Measurements from ENCODE around the gene JCAD. TPM values are rescaled to one million over a fixed set of nuclear protein-coding genes. Genes with fewer than 3 reads are reported as not detected.

JCAD gene
- total RNA-seq, 1 donor from 2014 or later = 8.2 TPM

DNA sequence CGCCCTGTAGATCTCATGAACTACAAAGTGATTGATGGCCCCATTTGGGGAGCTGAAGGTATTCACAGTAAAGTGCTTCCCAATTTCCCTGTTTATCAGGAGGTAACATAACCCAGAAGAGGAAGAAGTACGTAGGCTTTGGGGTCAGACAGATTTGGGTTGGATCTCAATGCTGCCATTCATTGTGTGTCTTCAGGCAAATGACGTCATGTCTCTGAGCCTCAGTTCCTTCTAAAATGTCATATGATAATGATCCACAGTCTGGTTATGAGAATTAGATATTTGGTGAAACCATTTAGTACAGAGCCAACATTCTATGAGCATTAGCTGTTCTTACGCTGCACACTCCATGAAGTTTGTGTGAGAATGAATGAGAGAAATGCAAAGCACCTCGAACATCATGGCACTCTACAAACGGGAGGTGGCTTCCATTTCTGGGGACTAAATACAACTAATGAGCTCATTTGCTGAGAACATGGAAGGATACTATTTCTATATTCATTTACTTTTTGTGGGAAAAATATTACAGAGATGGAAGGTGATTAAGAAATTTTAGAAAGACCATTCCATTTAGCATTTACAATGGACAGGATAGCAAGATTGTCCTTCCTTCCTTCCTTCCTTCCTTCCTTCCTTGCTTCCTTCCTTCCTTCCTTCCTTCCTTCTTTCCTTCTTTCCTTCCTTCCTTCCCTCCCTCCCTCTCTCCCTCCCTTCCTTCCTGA is 13.8 kb upstream of the JCAD start:
- DNase-seq (ENCODE audit: low read depth) = no peak

- DNase-seq (ENCODE audit: low read depth) = no peak
Measured at GRCh38 chr10:30072068-30072467, 12.7 kb upstream of the JCAD start.

GRCh38 chr10:30070001-30070685 is 10.8 kb upstream of the JCAD start:
- no peak for DNase-seq (ENCODE audit: low read depth)

- DNase-seq (ENCODE audit: low read depth) = no peak
Measured at GRCh38 chr10:30068492-30069223, 9.3 kb upstream of the JCAD start.

GRCh38 chr10:30063099-30063498 is 3.7 kb upstream of the JCAD start:
- DNase-seq (ENCODE audit: low read depth) = peak; percentile 79

GRCh38 chr10:30062582-30062981 is 3.2 kb upstream of the JCAD start:
- DNase-seq (ENCODE audit: low read depth) = no peak

DNA sequence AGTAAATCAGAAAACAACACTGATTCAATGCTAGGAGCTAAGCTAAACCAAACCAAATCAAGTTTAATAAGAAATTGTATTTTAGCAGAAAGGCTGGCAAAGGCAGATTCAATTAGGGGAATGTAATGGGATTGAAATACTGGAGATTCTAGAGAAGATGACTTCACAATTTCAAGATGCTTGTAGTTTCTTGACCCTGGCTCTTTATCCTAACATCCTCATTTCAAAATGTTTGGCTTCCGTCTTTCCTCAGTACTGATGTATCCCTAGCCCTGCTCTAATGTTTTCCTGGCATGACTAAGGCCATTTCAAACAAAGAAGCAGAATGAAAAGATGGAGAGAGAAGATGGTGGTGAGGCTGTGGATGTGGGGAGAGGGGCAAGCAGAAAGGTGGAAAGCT is 2.7 kb upstream of the JCAD start:
- DNase-seq (ENCODE audit: low read depth) = no peak

- no peak for DNase-seq (ENCODE audit: low read depth)
Measured at GRCh38 chr10:30058570-30059132, 735 bp downstream of the JCAD start.

DNA sequence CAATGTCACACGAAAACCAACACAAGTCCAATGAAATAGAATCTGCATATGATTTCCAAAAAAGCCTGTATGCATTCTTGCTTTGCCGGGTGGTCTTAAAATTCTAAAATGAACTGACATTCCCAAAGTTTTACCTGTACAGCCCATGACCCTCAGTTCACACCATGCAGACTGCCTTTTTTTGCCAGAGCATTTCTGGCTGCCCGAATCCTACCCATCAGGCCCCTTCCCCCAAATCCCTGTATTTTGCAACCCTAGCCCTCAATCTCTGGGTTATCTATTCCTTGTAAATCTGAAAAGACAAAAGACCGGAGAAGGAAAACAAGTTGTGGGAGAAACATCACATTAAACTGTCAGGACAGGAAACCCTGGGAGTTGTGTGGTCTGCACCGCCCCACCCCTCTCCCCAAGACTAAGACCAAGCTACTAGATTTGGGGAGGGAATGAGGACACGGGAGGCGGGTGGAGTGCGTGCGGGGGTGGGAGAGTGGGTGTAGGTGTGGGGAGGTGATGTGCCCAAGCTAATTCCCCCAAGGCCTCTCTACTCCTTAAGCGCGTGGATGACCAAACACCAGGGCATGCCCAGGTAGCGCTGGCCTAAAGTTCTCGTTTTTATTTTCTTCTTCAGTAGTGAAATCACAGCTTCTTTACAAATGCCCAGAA is 1.4 kb downstream of the JCAD start:
- DNase-seq (ENCODE audit: low read depth) = no peak

GRCh38 chr10:30057421-30057841 is 2.0 kb downstream of the JCAD start:
- DNase-seq (ENCODE audit: low read depth) = peak; percentile 47

DNA sequence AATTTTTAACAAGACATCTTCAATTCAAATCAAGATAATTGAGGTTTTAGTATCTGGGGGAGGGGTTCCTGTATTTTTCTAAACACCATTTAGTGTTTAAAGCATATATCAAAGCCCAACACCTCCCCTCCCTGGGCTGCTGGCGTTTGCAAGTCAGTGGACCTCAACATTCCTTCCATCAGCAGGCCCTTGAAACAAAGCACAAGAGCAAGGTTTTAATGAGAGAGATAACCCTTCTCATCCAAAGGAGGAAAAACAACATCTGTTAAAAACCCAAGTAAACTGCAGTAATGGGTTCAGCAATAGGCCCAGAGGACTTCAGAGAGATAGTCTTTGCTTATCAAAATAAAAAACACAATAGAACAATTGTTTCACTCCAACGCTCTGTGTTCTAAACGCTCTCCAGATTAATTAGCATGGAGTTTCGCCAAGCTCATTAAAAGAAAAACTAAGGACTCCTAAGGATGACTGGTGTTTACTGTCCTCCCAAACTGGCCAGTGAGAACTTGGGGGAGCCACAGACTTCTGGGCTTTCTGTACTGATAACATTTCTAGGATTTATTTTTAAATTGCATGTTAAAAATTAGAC is 2.5 kb downstream of the JCAD start:
- no peak for DNase-seq (ENCODE audit: low read depth)

DNA sequence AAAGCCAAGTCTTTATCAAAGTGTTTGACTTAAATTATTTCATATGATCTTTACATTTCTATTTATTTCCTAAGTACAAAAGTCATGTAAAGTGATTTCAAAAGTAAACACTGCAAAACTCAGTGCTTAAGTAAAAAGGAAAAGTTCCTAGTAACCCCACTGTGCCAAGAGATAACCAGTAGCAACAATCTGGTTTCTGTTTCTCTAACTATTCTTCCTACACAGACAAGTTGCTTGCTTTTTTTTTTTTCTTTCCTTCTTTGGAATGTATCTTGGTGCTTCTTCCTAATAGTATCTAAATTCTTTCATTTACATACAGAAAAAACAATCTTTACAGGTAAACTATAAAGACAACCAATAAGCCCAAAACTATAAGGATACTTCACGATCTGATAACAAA is 3.1 kb downstream of the JCAD start:
- DNase-seq (ENCODE audit: low read depth) = no peak

GRCh38 chr10:30055226-30055662 is 4.1 kb downstream of the JCAD start:
- no peak for DNase-seq (ENCODE audit: low read depth)

- no peak for DNase-seq (ENCODE audit: low read depth)
Measured at GRCh38 chr10:30052062-30052461, 7.3 kb downstream of the JCAD start.

- DNase-seq (ENCODE audit: low read depth) = no peak
Measured at GRCh38 chr10:30051220-30051619, 8.2 kb downstream of the JCAD start.

GRCh38 chr10:30050411-30050810 is 9.0 kb downstream of the JCAD start:
- no peak for DNase-seq (ENCODE audit: low read depth)

DNA sequence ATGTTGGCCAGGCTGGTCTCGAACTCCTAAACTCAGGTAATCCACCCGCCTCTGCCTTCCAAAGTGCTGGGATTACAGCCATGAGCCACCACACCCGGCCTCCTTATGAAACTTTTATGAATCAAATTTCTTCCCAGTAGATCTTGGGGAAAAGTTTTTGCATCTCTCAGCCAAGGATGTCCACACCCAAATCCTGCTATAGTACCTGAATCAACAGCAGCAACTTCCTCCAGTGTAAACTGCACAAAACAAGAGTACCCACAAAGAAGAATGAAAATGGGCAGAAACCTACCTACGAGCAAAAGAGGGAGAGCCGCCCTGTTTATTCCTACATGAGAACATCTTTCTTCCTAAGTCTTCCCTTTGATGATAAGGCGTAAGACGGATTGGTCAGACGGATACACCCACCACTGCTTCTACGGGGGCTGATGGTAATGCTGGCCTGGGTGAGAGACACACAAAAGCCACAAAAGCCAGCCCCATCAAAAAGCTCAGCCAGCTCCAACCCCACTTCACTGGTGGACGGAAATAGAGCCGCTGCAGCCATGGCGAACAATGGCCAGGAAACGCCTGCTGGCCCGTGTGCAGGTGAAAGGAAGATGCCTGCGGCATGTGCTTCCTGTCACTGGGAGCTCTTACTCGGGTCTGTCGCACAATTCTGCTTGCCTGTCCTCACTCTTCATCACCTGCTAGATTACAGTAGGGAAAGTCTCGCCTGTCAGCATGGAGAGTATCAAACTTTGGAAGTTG is 10.4 kb downstream of the JCAD start:
- no peak for DNase-seq (ENCODE audit: low read depth)

- DNase-seq (ENCODE audit: low read depth) = no peak
Measured at GRCh38 chr10:30047924-30048531, 11.4 kb downstream of the JCAD start.

- DNase-seq (ENCODE audit: low read depth) = no peak
Measured at GRCh38 chr10:30047430-30047829, 12.0 kb downstream of the JCAD start.

- no peak for DNase-seq (ENCODE audit: low read depth)
Measured at GRCh38 chr10:30046476-30046875, 12.9 kb downstream of the JCAD start.
